Natural killer cell (primary cell): ENCODE data around the gene EFHC1. TPM values are rescaled to one million over a fixed set of nuclear protein-coding genes. Genes with fewer than 3 reads are reported as not detected.

Experiments
- ATAC-seq, 3 donors: fragments of 150-1000 bp in 2 of 3; fragments of 200-7000 bp in 1 of 3; cut with Tn5 transposase; 1 replicate in 1 of 3; 2 replicates in 2 of 3; pipeline ENCODE4 v1.10.0; 2021; ENCODE audit warnings: mild to moderate bottlenecking in 2 of 3, moderate library complexity in 2 of 3
- DNase-seq, 2 donors: peaks; one replicate each; pipeline versions ENCODE4 v3.0.0 to v3.0.0-alpha.2; 2013 to 2021; ENCODE audit warnings: mixed read lengths in 1 of 2
- H3K27ac ChIP-seq: one replicate; pipeline ENCODE4 v1.5.1; 2013; ENCODE audit warnings: mild to moderate bottlenecking, low read length
- H3K27me3 ChIP-seq: one replicate; pipeline ENCODE4 v1.6.1; 2013; ENCODE audit warnings: low read length; ENCODE audit not compliant: control insufficient read depth, insufficient read depth
- H3K36me3 ChIP-seq: one replicate; pipeline ENCODE4 v1.6.1; 2013; ENCODE audit warnings: low read length; ENCODE audit not compliant: control insufficient read depth, insufficient read depth
- H3K4me1 ChIP-seq: one replicate; pipeline ENCODE4 v1.6.1; 2013; ENCODE audit warnings: low read length; ENCODE audit not compliant: control insufficient read depth, insufficient read depth
- H3K4me3 ChIP-seq: one replicate; pipeline ENCODE4 v1.5.1; 2013; ENCODE audit warnings: low read length
- H3K9me3 ChIP-seq: one replicate; pipeline ENCODE4 v1.6.1; 2013; ENCODE audit warnings: low read length; ENCODE audit not compliant: control insufficient read depth, insufficient read depth
- H3K27ac Mint-ChIP-seq, 2 donors: one replicate each; pipeline ENCODE4 v1.8.0; 2022; ENCODE audit warnings: mild to moderate bottlenecking in 2 of 2, mixed read lengths in 2 of 2, moderate library complexity in 1 of 2
- H3K27me3 Mint-ChIP-seq, 2 donors: one replicate each; pipeline ENCODE4 v1.8.0; 2022; ENCODE audit warnings: low read depth in 2 of 2, mixed read lengths in 2 of 2
- H3K36me3 Mint-ChIP-seq: one replicate; pipeline ENCODE4 v1.8.0; 2022; ENCODE audit warnings: mixed read lengths
- H3K4me1 Mint-ChIP-seq, 2 donors: one replicate each; pipeline ENCODE4 v1.8.0; 2022; ENCODE audit warnings: mixed read lengths in 2 of 2
- H3K4me3 Mint-ChIP-seq: one replicate; pipeline ENCODE4 v1.8.0; 2022; ENCODE audit warnings: mild to moderate bottlenecking, moderate library complexity, mixed read lengths
- H3K9me3 Mint-ChIP-seq, 2 donors: one replicate each; pipeline ENCODE4 v1.8.0; 2022; ENCODE audit warnings: mixed read lengths in 2 of 2
- CTCF ChIP-seq: fragments of 200-600 bp; IDR thresholded peaks from one replicate; pipeline ENCODE4 v1.8.0; 2022; ENCODE audit warnings: antibody characterized with exemption
- WGBS: methylation state at CpG from one replicate; pipeline ENCODE4 v1.1.7; 2013; ENCODE audit warnings: missing lambda C conversion rate; ENCODE audit not compliant: insufficient coverage; 5-methylcytosine and 5-hydroxymethylcytosine counted together
- intact Hi-C: fragments of 100-400 bp; cut with micrococcal nuclease; formaldehyde crosslinking; loops from one replicate; pipeline ENCODE4 v1.14.2; 2022
- total RNA-seq, 4 donors: library from RNA; stranded (reverse); fragments of 120-200 nt in 1 of 4; gene quantifications; one replicate each; pipeline versions ENCODE4 v1.2.3 to v1.2.4, GENCODE V29; 2013 to 2022

EFHC1 gene
- total RNA-seq, 3 donors from 2014 or later (not counting 1 experiment from before 2014, with no cell fraction given), result 10.7 to 20.9 (median 13.7) TPM

DNA sequence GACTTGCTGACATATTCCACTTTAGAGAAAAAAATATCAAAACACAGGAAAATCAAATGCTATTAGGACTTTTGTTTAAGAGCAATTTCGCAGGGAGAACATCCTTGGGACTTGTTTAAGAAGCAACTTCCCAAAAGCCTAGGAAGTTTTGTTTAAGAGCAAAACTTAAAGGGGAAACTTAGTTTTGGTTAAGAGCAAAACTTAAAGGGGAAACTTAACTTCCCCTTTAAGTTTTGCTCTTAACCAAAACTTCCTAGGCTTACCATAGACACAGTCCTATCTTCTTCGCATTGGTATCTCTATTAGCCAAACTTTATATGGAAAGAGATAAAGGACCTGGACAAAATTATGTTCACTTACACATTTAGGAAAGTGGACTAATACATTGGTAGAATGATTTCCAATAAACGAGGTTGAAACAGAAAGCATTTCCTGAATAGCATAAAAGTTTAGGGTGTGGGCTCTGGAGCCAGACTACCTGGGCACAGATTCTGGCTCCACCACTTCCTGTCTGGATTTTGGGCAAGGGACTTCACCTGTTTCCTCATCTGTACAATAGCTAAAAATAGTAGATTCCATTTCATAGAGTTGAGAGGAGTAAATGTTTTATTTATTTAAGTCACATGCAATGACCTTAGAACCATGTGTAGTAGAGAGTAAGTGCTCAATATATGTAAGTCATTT is 42.5 kb upstream of the EFHC1 start:
- DNase-seq (peak in 1 of 2 donors; percentile 41), ATAC-seq (no peak)
- Mint-ChIP-seq H3K36me3 (peaks cover 14% of the 10 kb centered on the region), H3K27ac (peak overlapping the region in 1 of 2 donors; percentile 8), H3K4me3 (no peak overlapping the region), H3K27me3 (no peaks in the 10 kb centered on the region), H3K4me1 (peaks cover 22 to 35% of the 10 kb centered on the region in 2 donors), H3K9me3 (peaks cover 2% of the 10 kb centered on the region in 2 donors)
- peaks cover 4% of the 10 kb centered on the region for H3K36me3 ChIP-seq
- no peaks in the 10 kb centered on the region for H3K9me3 ChIP-seq
- H3K4me1 ChIP-seq, result peaks cover 5% of the 10 kb centered on the region
- 18% methylated on average over 2 of the region's 3 CpGs for WGBS
- intact Hi-C loops, result no loop called here
- TF ChIP-seq CTCF, result no peak
- no peak overlapping the region for H3K4me3 ChIP-seq
- no peaks in the 10 kb centered on the region for H3K27me3 ChIP-seq
- no peak overlapping the region for H3K27ac ChIP-seq

- intact Hi-C loops, result no loop called here
- peaks cover 3% of the 10 kb centered on the region for H3K36me3 ChIP-seq
- no peak overlapping the region for H3K4me3 ChIP-seq
- Mint-ChIP-seq H3K9me3 (no peaks in the 10 kb centered on the region), H3K4me1 (peaks cover 22 to 30% of the 10 kb centered on the region in 2 donors), H3K36me3 (no peaks in the 10 kb centered on the region), H3K27me3 (no peaks in the 10 kb centered on the region), H3K27ac (no peak overlapping the region), H3K4me3 (no peak overlapping the region)
- ATAC-seq, result no peak
- no peaks in the 10 kb centered on the region for H3K27me3 ChIP-seq
- H3K4me1 ChIP-seq, result peaks cover 5% of the 10 kb centered on the region
- H3K9me3 ChIP-seq, result no peaks in the 10 kb centered on the region
- TF ChIP-seq CTCF, result no peak
- DNase-seq, result no peak
- no peak overlapping the region for H3K27ac ChIP-seq
- WGBS, result 100% methylated on average over 3 of the region's 4 CpGs
These were observed 38.9 kb upstream of the EFHC1 start for GRCh38 chr6:52381249-52381648.

GRCh38 chr6:52384145-52384766 is 35.9 kb upstream of the EFHC1 start:
- no peak overlapping the region for H3K4me3 Mint-ChIP-seq

More at GRCh38 chr6:52384145-52384766, 35.9 kb upstream of the EFHC1 start:
- Histone ChIP-seq H3K27me3 (no peaks in the 10 kb centered on the region), H3K4me3 (no peak overlapping the region), H3K36me3 (peaks cover 3% of the 10 kb centered on the region), H3K4me1 (peaks cover under 1% of the 10 kb centered on the region), H3K27ac (no peak overlapping the region), H3K9me3 (no peaks in the 10 kb centered on the region)
- Mint-ChIP-seq H3K36me3 (no peaks in the 10 kb centered on the region), H3K27me3 (no peaks in the 10 kb centered on the region), H3K9me3 (no peaks in the 10 kb centered on the region), H3K27ac (peak overlapping the region in 1 of 2 donors; percentile 9), H3K4me1 (peaks cover 10 to 22% of the 10 kb centered on the region in 2 donors)
- TF ChIP-seq CTCF, result no peak
- intact Hi-C loops, result no loop called here
- no peak for DNase-seq
- no peak for ATAC-seq
- WGBS, result 86% methylated on average over 2 of the region's 2 CpGs
